H1 (cell line): ENCODE results near the gene ZFAND2B. TPM values are rescaled to one million over a fixed set of nuclear protein-coding genes. Genes with fewer than 3 reads are reported as not detected.

Experiments
- CTCF ChIA-PET: fragments of 300-600 bp; sonication (Branson Sonifier 250); formaldehyde crosslinking; loops from one replicate; lab custom pipeline; 2021; ENCODE audit not compliant: partially characterized antibody; lab: Charles Lee
- POLR2A ChIA-PET: fragments of 300-600 bp; sonication (Branson Sonifier 250); formaldehyde crosslinking; loops from one replicate; lab custom pipeline; 2021; ENCODE audit warnings: inconsistent platforms; ENCODE audit not compliant: partially characterized antibody; lab: Charles Lee
- DNase-seq, 2 experiments: peaks; one replicate each; pipeline versions ENCODE4 v3.0.0 to v3.0.0-alpha.2; 2010 to 2022; ENCODE audit warnings: low spot score in 2 of 2, low read depth in 1 of 2, mixed read lengths in 1 of 2
- FAIRE-seq: peaks from 2 replicates; lab custom pipeline; 2011; peaks lifted over from hg19 to GRCh38; lab: Jason Lieb, UNC
- H2AFZ ChIP-seq: 2 replicates; pipeline ENCODE4 v1.8.1; 2012; ENCODE audit warnings: low read length, inconsistent platforms
- H2AK5ac ChIP-seq: 2 replicates; pipeline ENCODE4 v1.6.1; 2013; ENCODE audit warnings: low read depth, low read length
- H2BK120ac ChIP-seq: replicated peaks from 2 replicates; pipeline ENCODE3; 2013; ENCODE audit warnings: low read depth, low read length, inconsistent platforms
- H2BK12ac ChIP-seq: 2 replicates; pipeline ENCODE4 v1.6.1; 2013; ENCODE audit warnings: low read depth, low read length
- H2BK15ac ChIP-seq: 2 replicates; pipeline ENCODE4 v1.6.1; 2013; ENCODE audit warnings: low read length
- H2BK20ac ChIP-seq: 2 replicates; pipeline ENCODE4 v1.6.1; 2013; ENCODE audit warnings: low read length
- H2BK5ac ChIP-seq: 2 replicates; pipeline ENCODE4 v1.6.1; 2013; ENCODE audit warnings: low read depth, low read length
- H3K14ac ChIP-seq: 2 replicates; pipeline ENCODE4 v1.6.1; 2013; ENCODE audit warnings: inconsistent platforms; ENCODE audit not compliant: insufficient read length
- H3K18ac ChIP-seq: 2 replicates; pipeline ENCODE4 v1.6.1; 2013; ENCODE audit warnings: low read length; ENCODE audit errors: extremely low read depth
- H3K23ac ChIP-seq: 2 replicates; pipeline ENCODE4 v1.6.1; 2013; ENCODE audit warnings: inconsistent platforms; ENCODE audit not compliant: insufficient read length
- H3K23me2 ChIP-seq: 2 replicates; pipeline ENCODE4 v1.6.1; 2013; ENCODE audit warnings: low read depth, low read length
- H3K27ac ChIP-seq: 2 replicates; pipeline ENCODE4 v1.6.1; 2011; ENCODE audit warnings: low read depth, low read length, inconsistent platforms
- H3K27me3 ChIP-seq, 4 experiments: replicated peaks in 1 of 4; 1 replicate in 1 of 4; 2 replicates in 3 of 4; pipeline versions ENCODE4 v1.6.1 to v1.8.1; 2011 to 2013; ENCODE audit warnings: low read length in 3 of 4, mild to moderate bottlenecking in 3 of 4, inconsistent platforms in 2 of 4, mixed read lengths in 2 of 4, moderate library complexity in 1 of 4; ENCODE audit not compliant: control insufficient read depth in 3 of 4, insufficient read depth in 3 of 4; ENCODE audit errors: extremely low read depth in 1 of 4
- H3K36me3 ChIP-seq, 4 experiments: 2 replicates each; pipeline versions ENCODE4 v1.6.1 to v1.8.1; 2011 to 2013; ENCODE audit warnings: mild to moderate bottlenecking in 4 of 4, low read length in 3 of 4, moderate library complexity in 2 of 4, control low read depth in 1 of 4, inconsistent platforms in 1 of 4; ENCODE audit not compliant: insufficient read depth in 4 of 4, control insufficient read depth in 2 of 4
- H3K4ac ChIP-seq: replicated peaks from 2 replicates; pipeline ENCODE3; 2013; ENCODE audit warnings: low read length, low read depth, mixed read lengths, inconsistent platforms; ENCODE audit not compliant: insufficient read length
- H3K4me1 ChIP-seq, 4 experiments: replicated peaks in 1 of 4; 1 replicate in 1 of 4; 2 replicates in 3 of 4; pipeline versions ENCODE4 v1.6.1 to v1.8.1; 2011 to 2013; ENCODE audit warnings: low read length in 3 of 4, inconsistent platforms in 2 of 4, mixed read lengths in 1 of 4; ENCODE audit not compliant: insufficient read depth in 4 of 4, control insufficient read depth in 3 of 4
- H3K4me2 ChIP-seq, 2 experiments: 2 replicates each; pipeline versions ENCODE4 v1.6.1 to v1.8.1; 2011 to 2013; ENCODE audit warnings: low read depth in 2 of 2, low read length in 2 of 2, control low read depth in 1 of 2, inconsistent platforms in 1 of 2, mild to moderate bottlenecking in 1 of 2; ENCODE audit not compliant: insufficient read depth in 1 of 2
- H3K4me3 ChIP-seq, 4 experiments: fragments of 200-600, 300-600 bp in 1 of 4; sonication (generic), shearing (Covaris generic), sonication (Bioruptor Twin) in 1 of 4; 2 replicates each; pipeline versions ENCODE4 v1.5.1 to v1.8.1; 2011 to 2016; ENCODE audit warnings: low read length in 4 of 4, low read depth in 3 of 4, control low read depth in 2 of 4, inconsistent platforms in 2 of 4, mild to moderate bottlenecking in 2 of 4, mixed read lengths in 1 of 4, moderate library complexity in 1 of 4; ENCODE audit not compliant: insufficient read depth in 2 of 4; ENCODE audit errors: extremely low read depth in 1 of 4
- H3K56ac ChIP-seq: replicated peaks from 2 replicates; pipeline ENCODE3; 2013; ENCODE audit warnings: low read depth, mild to moderate bottlenecking, mixed read lengths, low read length, inconsistent platforms; ENCODE audit not compliant: insufficient read length
- H3K79me1 ChIP-seq: 2 replicates; pipeline ENCODE4 v1.6.1; 2013; ENCODE audit warnings: low read depth, low read length, control low read depth
- H3K79me2 ChIP-seq, 2 experiments: 2 replicates each; pipeline versions ENCODE4 v1.6.1 to v1.8.1; 2012 to 2013; ENCODE audit warnings: low read length in 2 of 2, mild to moderate bottlenecking in 2 of 2, inconsistent platforms in 1 of 2; ENCODE audit not compliant: insufficient read depth in 2 of 2, control insufficient read depth in 1 of 2
- H3K9ac ChIP-seq, 4 experiments: replicated peaks in 1 of 4; 1 replicate in 1 of 4; 2 replicates in 3 of 4; pipeline versions ENCODE4 v1.6.1 to v1.8.1; 2011 to 2013; ENCODE audit warnings: low read depth in 3 of 4, low read length in 3 of 4, control low read depth in 2 of 4, mild to moderate bottlenecking in 2 of 4, moderate library complexity in 2 of 4, inconsistent platforms in 1 of 4; ENCODE audit errors: extremely low read depth in 1 of 4
- H3K9me3 ChIP-seq, 2 experiments: 2 replicates each; pipeline versions ENCODE4 v1.6.1 to v1.8.1; 2012 to 2013; ENCODE audit warnings: mild to moderate bottlenecking in 2 of 2, moderate library complexity in 2 of 2, control low read depth in 1 of 2, inconsistent platforms in 1 of 2, low read depth in 1 of 2, low read length in 1 of 2, mixed read lengths in 1 of 2; ENCODE audit not compliant: insufficient read depth in 2 of 2
- H4K20me1 ChIP-seq, 2 experiments: replicated peaks in 1 of 2; 2 replicates each; pipeline versions ENCODE3 to v1.8.1; 2011 to 2013; ENCODE audit warnings: inconsistent platforms in 2 of 2, low read length in 2 of 2, mild to moderate bottlenecking in 1 of 2; ENCODE audit not compliant: insufficient read depth in 2 of 2, control insufficient read depth in 1 of 2
- H4K5ac ChIP-seq: 2 replicates; pipeline ENCODE4 v1.6.1; 2013; ENCODE audit warnings: low read length, low read depth, mixed read lengths, inconsistent platforms; ENCODE audit not compliant: insufficient read length
- H4K8ac ChIP-seq: 2 replicates; pipeline ENCODE4 v1.8.0; 2013; ENCODE audit warnings: mild to moderate bottlenecking, moderate library complexity, low read length, inconsistent platforms; ENCODE audit not compliant: insufficient read depth; ENCODE audit errors: extremely low read depth
- H4K91ac ChIP-seq: replicated peaks from 2 replicates; pipeline ENCODE3; 2013; ENCODE audit warnings: low read length, mixed read lengths, inconsistent platforms; ENCODE audit not compliant: insufficient read length
- BCL11A ChIP-seq, 2 experiments: IDR thresholded peaks; one replicate each; pipeline ENCODE4 v1.6.1; 2011; ENCODE audit warnings: low read depth in 2 of 2, low read length in 2 of 2, mild to moderate bottlenecking in 2 of 2
- CREB1 ChIP-seq: IDR thresholded peaks from 2 replicates; pipeline ENCODE4 v1.6.1; 2012; ENCODE audit warnings: inconsistent platforms
- RAD21 ChIP-seq, 2 experiments: IDR thresholded peaks in 1 of 2; conservative IDR thresholded peaks in 1 of 2; 2 replicates each; pipeline ENCODE4 v1.6.1; 2011; ENCODE audit warnings: low read depth in 2 of 2, low read length in 2 of 2, improper control_type of control experiment in 1 of 2, inconsistent platforms in 1 of 2, mild to moderate bottlenecking in 1 of 2, moderate library complexity in 1 of 2
- SAP30 ChIP-seq: fragments of 300-600 bp; sonication (generic); IDR thresholded peaks from 2 replicates; pipeline ENCODE4 v1.7.1; 2012; ENCODE audit warnings: low read length, moderate library complexity, mild to moderate bottlenecking, inconsistent platforms; ENCODE audit not compliant: insufficient read depth, insufficient replicate concordance
- SIN3A ChIP-seq, 2 experiments: IDR thresholded peaks in 1 of 2; conservative IDR thresholded peaks in 1 of 2; 2 replicates each; pipeline ENCODE4 v1.6.1; 2011 to 2012; ENCODE audit warnings: low read length in 2 of 2, improper control_type of control experiment in 1 of 2, low read depth in 1 of 2, mild to moderate bottlenecking in 1 of 2
- TAF1 ChIP-seq: IDR thresholded peaks from 2 replicates; pipeline ENCODE4 v1.6.1; 2011; ENCODE audit warnings: mild to moderate bottlenecking, low read depth, low read length
- TEAD4 ChIP-seq: IDR thresholded peaks from 2 replicates; pipeline ENCODE4 v1.6.1; 2012; ENCODE audit warnings: low read depth, low read length, inconsistent platforms, mixed read lengths
- YY1 ChIP-seq: IDR thresholded peaks from 2 replicates; pipeline ENCODE4 v1.6.1; 2011; ENCODE audit warnings: low read depth, mild to moderate bottlenecking, low read length
- WGBS, 2 experiments: shearing (Covaris generic) in 1 of 2; methylation state at CpG; one replicate each; pipeline versions ENCODE4 v1.1.6 to v1.1.7; 2013 to 2015; ENCODE audit warnings: low lambda C conversion rate in 2 of 2, mixed read lengths in 2 of 2, inconsistent platforms in 1 of 2, low coverage in 1 of 2, missing lambda C conversion rate in 1 of 2; ENCODE audit not compliant: insufficient replicate concordance in 2 of 2, insufficient coverage in 1 of 2, insufficient read length in 1 of 2; ENCODE audit errors: extremely low coverage in 1 of 2, missing lambda C conversion rate in 1 of 2; 5-methylcytosine and 5-hydroxymethylcytosine counted together
- polyA plus RNA-seq, 7 experiments: library from polyadenylated mRNA; depleted of rRNA in 3 of 7; stranded (reverse) in 5 of 7; unstranded in 2 of 7; fragments of >200 nt in 5 of 7; fragments of 200-250 nt in 2 of 7; gene quantifications; 1 replicate in 5 of 7; 2 replicates in 1 of 7; 4 replicates in 1 of 7; pipeline versions ENCODE4 v1.2.1 to v1.2.3, GENCODE V29; 2011 to 2013; ENCODE audit warnings: missing spikeins in 2 of 7, mixed read lengths in 2 of 7
- total RNA-seq: library from RNA; stranded (reverse); fragmentation: NEBNext Ultra II Directional; extraction: Animal tissue kit (Norgen Biotek cat#: 25700); gene quantifications from 2 replicates; pipeline ENCODE4 v1.2.1, GENCODE V29; 2021

ZFAND2B gene
- total and polyA plus RNA-seq, 2 of the 8 experiments (the other 6 are each of a cell fraction or from before 2014, with no cell fraction given): 16.0 to 17.9 TPM

DNA sequence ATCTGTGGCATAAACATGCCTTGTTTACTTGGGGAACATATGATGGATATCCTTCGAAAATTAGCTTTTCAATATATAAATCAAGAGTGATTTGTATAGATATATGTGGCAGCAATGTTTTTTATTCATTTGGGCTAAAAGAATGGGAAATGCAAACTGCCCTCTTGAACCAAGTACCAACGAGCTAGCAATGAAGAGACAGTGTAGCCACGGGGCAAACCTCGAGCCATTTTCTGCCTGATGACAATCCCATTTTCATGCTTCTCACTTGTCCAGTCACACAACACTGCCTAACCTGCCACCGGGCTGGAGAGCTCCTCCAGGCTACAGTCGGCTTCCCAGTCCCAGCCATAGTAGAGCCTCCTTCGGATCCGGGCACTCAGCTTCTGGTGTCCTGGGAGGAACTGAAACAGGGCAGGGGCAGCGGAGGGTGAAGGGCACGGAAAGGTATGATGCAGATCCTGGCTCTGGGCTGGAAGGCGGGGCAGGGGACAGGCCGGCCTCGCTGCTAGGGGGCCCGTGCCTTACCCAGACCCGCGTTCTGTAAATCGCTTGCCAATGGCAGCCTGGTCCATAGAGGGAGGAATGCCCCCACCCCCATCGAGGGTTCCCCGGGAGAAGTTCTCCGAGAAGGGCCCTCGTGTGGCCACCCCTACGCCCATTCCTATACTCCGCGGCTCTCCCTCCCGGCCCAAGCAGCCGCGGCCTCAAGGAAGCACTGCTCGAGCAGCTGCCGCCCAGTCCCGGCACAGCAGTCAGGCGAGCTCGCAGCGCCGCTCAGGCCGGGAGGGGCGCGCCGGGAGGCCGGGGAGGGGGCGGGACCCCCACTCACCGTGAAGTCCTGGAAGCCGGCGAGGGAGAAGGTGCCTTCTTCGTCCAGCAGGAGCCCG lies 30.4 kb upstream of the ZFAND2B start:
- H4K8ac ChIP-seq: no peak overlapping the region
- no peak for TF ChIP-seq BCL11A (IDR thresholded peaks at IDR 0.05; ENCODE audit: low read depth in 2 of 2, low read length in 2 of 2)
- peak in 1 of 2 experiments; percentile 29; a peak in 1 of 4 replicates for TF ChIP-seq SIN3A (conservative IDR thresholded peaks at IDR 0.05 in 1 of 2, IDR thresholded peaks at IDR 0.05 in 1 of 2; ENCODE audit: low read depth in 1 of 2, low read length in 2 of 2)
- peak in 1 of 2 experiments; percentile 0; a peak in 1 of 4 replicates for TF ChIP-seq RAD21 (IDR thresholded peaks at IDR 0.05 in 1 of 2, conservative IDR thresholded peaks at IDR 0.05 in 1 of 2; ENCODE audit: low read depth in 2 of 2, low read length in 2 of 2)
- TF ChIP-seq CREB1: no peak
- 0 out of 2 replicates have a peak, but pooled peaks have one; percentile 1 for TF ChIP-seq TAF1
- 0 out of 2 replicates have a peak, but pooled peaks have one; percentile 5 for TF ChIP-seq YY1
- TF ChIP-seq SAP30: peak; percentile 75
- no peak for TF ChIP-seq TEAD4
- no peak overlapping the region for H3K27ac ChIP-seq
- H2BK5ac ChIP-seq: peak overlapping the region; percentile 89; the same call in 1 of the 2 replicates
- peaks cover 0 to 3% of the 10 kb centered on the region in 2 experiments for H4K20me1 ChIP-seq
- peak overlapping the region; percentile 78 to 96 (median 92) for H3K4me3 ChIP-seq
- H3K4me1 ChIP-seq: peaks cover 0 to 13% (median 6%) of the 10 kb centered on the region in 4 experiments; a peak in 6 of 7 replicates
- H2BK20ac ChIP-seq: no peak overlapping the region
- no peak overlapping the region for H3K14ac ChIP-seq
- H3K79me1 ChIP-seq: peaks cover 6% of the 10 kb centered on the region
- H3K23me2 ChIP-seq: peaks cover 11% of the 10 kb centered on the region; the same call in 1 of the 2 replicates
- H3K23ac ChIP-seq: no peak overlapping the region
- H3K27me3 ChIP-seq: no peaks in the 10 kb centered on the region
- no peak overlapping the region for H3K4ac ChIP-seq
- H2BK120ac ChIP-seq: no peak overlapping the region
- peaks cover 0 to 8% of the 10 kb centered on the region in 2 experiments; a peak in 1 of 4 replicates for H3K79me2 ChIP-seq
- POLR2A ChIA-PET: interaction anchor here (0.6 to 3.0 kb wide), 14 partner anchors 12 to 119 kb away, joined by 3 to 21 read pairs (median 4); partner anchors contain the start of genes ABCB6, ANKZF1, ATG9A and DNAJB2
- H3K56ac ChIP-seq: no peak overlapping the region
- H3K9ac ChIP-seq: peak overlapping the region in 3 of 4 experiments; percentile 22 to 62 (median 23); a peak in 4 of 7 replicates
- no peak overlapping the region for H2BK15ac ChIP-seq
- peak overlapping the region; percentile 40 for H4K91ac ChIP-seq
- 0 out of 2 replicates have a peak overlapping the region, but pooled peaks have one; percentile 2 for H2AFZ ChIP-seq
- DNase-seq: no peak
- 12% methylated on average over 21 of the region's 45 CpGs; no CpG with 5 or more reads in 1 of the 2 experiments for WGBS, 2 experiments
- H3K36me3 ChIP-seq: peaks cover 2 to 14% (median 9%) of the 10 kb centered on the region in 4 experiments; a peak in 5 of 8 replicates
- H4K5ac ChIP-seq: peak overlapping the region; percentile 88
- H2AK5ac ChIP-seq: no peak overlapping the region
- H3K18ac ChIP-seq: peak overlapping the region; percentile 25
- CTCF ChIA-PET: interaction anchor here (0.6 to 8.3 kb wide), 21 partner anchors 10 to 480 kb away, joined by 3 to 71 read pairs (median 4); partner anchors contain the start of genes DNAJB2, NHEJ1 and ZFAND2B
- no peaks in the 10 kb centered on the region for H3K9me3 ChIP-seq
- H2BK12ac ChIP-seq: no peak overlapping the region
- peak overlapping the region; percentile 82 to 89 for H3K4me2 ChIP-seq
- FAIRE-seq: no peak
